ENCODE data around the gene MTRR.

DNA sequence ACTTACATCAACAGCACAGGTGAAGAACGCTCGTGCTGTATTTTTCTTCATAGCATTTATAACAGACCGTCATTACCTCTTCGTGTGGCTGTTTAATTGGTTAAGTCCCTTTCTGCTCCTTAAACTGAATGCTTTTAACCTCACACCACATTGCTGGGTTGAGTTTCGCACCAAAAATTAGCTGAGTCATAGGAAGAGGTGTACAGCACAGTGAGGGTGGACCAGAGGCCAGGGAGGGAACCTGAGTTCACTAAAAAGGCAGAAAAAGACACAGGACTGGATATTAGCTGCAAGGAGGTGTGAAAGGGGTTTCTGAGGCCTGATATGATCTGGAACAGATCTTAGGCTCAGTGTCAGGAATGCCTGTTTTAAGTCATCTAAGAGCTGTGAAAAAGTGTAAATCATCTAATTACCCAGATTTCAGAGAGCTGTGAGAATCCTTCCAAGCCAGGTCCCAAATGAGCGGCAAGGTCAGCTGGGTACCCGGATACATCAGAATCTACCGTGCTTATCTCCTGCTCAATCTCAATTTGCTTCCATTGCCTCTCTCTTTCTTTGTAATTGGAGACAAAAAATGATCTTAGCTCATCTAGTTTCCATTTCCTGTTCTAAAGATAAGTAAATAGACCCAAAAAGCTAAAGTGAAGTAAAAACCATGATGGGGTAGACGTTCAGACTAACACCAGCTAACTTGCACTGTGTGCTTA, 10.9 kb upstream of the MTRR start:
- TF ChIP-seq, protein P1, sequence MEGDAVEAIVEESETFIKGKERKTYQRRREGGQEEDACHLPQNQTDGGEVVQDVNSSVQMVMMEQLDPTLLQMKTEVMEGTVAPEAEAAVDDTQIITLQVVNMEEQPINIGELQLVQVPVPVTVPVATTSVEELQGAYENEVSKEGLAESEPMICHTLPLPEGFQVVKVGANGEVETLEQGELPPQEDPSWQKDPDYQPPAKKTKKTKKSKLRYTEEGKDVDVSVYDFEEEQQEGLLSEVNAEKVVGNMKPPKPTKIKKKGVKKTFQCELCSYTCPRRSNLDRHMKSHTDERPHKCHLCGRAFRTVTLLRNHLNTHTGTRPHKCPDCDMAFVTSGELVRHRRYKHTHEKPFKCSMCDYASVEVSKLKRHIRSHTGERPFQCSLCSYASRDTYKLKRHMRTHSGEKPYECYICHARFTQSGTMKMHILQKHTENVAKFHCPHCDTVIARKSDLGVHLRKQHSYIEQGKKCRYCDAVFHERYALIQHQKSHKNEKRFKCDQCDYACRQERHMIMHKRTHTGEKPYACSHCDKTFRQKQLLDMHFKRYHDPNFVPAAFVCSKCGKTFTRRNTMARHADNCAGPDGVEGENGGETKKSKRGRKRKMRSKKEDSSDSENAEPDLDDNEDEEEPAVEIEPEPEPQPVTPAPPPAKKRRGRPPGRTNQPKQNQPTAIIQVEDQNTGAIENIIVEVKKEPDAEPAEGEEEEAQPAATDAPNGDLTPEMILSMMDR (IDR thresholded peaks at IDR 0.05), result no peak
- no peak for TF ChIP-seq POLR2A (IDR thresholded peaks at IDR 0.05)

Measured in prostate gland (tissue), 2 donors.